SK-N-MC (cell line): ENCODE measurements around the gene PCNX2.

Experiments
- DNase-seq: peaks from one replicate; pipeline ENCODE4 v3.0.0-alpha.2; 2011; ENCODE audit warnings: low read depth, low spot score
- H3K27ac ChIP-seq: fragments of 200-600 bp; sonication (generic); 2 replicates; pipeline ENCODE4 v1.5.1; 2016; ENCODE audit warnings: mixed run types
- H3K36me3 ChIP-seq: fragments of 200-600 bp; sonication (generic); 2 replicates; pipeline ENCODE4 v1.6.1; 2017; ENCODE audit warnings: antibody characterized with exemption, low read length, mixed read lengths; ENCODE audit not compliant: insufficient read depth
- H3K4me3 ChIP-seq: fragments of 200-600 bp; sonication (generic); 2 replicates; pipeline ENCODE4 v1.5.1; 2016
- H3K9ac ChIP-seq: fragments of 200-600 bp; sonication (generic); 2 replicates; pipeline ENCODE4 v1.8.0; 2017; ENCODE audit warnings: mixed run types, mixed read lengths; ENCODE audit not compliant: insufficient read length
- H3K9me3 ChIP-seq: fragments of 200-600 bp; sonication (generic); 2 replicates; pipeline ENCODE4 v1.6.1; 2017; ENCODE audit warnings: low read depth, mild to moderate bottlenecking, antibody characterized with exemption, low read length, moderate library complexity, mixed read lengths
- EZH2 ChIP-seq: fragments of 200-600 bp; sonication (generic); IDR thresholded peaks from one replicate; pipeline ENCODE4 v1.6.1; 2017; ENCODE audit warnings: antibody characterized with exemption
- FOXP2 ChIP-seq: optimal IDR thresholded peaks from 2 replicates; pipeline ENCODE3; 2011; ENCODE audit warnings: mild to moderate bottlenecking, moderate library complexity; ENCODE audit not compliant: insufficient read depth; ENCODE audit errors: extremely low read length, control extremely low read depth
- POLR2AphosphoS5 ChIP-seq: IDR thresholded peaks from 2 replicates; pipeline ENCODE4 v1.6.1; 2012; ENCODE audit warnings: mild to moderate bottlenecking, low read depth, low read length, borderline replicate concordance

The PCNX2 gene

GRCh38 chr1:233078396-233078795 lies 217.1 kb downstream of the PCNX2 start:
- no peak overlapping the region for H3K9ac ChIP-seq
- no peak for DNase-seq
- no peaks in the 10 kb centered on the region for H3K9me3 ChIP-seq
- TF ChIP-seq FOXP2 (no peak), POLR2AphosphoS5 (no peak), EZH2 (no peak)
- no peak overlapping the region for H3K27ac ChIP-seq
- H3K36me3 ChIP-seq, result no peaks in the 10 kb centered on the region
- no peak overlapping the region for H3K4me3 ChIP-seq

- H3K36me3 ChIP-seq, result no peaks in the 10 kb centered on the region
- TF ChIP-seq FOXP2 (no peak), EZH2 (no peak), POLR2AphosphoS5 (no peak)
- no peak for DNase-seq
- H3K9ac ChIP-seq, result no peak overlapping the region
- no peak overlapping the region for H3K27ac ChIP-seq
- no peaks in the 10 kb centered on the region; the same call in 1 of the 2 replicates for H3K9me3 ChIP-seq
- H3K4me3 ChIP-seq, result no peak overlapping the region
These were observed 219.6 kb downstream of the PCNX2 start for GRCh38 chr1:233075915-233076295.

GRCh38 chr1:233066087-233066486 lies 229.4 kb downstream of the PCNX2 start:
- DNase-seq, result no peak
- Histone ChIP-seq H3K4me3 (no peak overlapping the region), H3K36me3 (no peaks in the 10 kb centered on the region), H3K9me3 (no peaks in the 10 kb centered on the region), H3K27ac (no peak overlapping the region), H3K9ac (no peak overlapping the region)
- TF ChIP-seq FOXP2 (no peak), POLR2AphosphoS5 (no peak), EZH2 (no peak)

GRCh38 chr1:233065685-233066084 lies 229.8 kb downstream of the PCNX2 start:
- TF ChIP-seq FOXP2 (no peak), EZH2 (no peak), POLR2AphosphoS5 (no peak)
- H3K36me3 ChIP-seq, result no peaks in the 10 kb centered on the region
- H3K4me3 ChIP-seq, result no peak overlapping the region
- H3K9ac ChIP-seq, result no peak overlapping the region
- DNase-seq, result no peak
- H3K27ac ChIP-seq, result no peak overlapping the region
- H3K9me3 ChIP-seq, result no peaks in the 10 kb centered on the region

- no peak for DNase-seq
- no peak overlapping the region for H3K4me3 ChIP-seq
- H3K9ac ChIP-seq, result no peak overlapping the region
- no peak overlapping the region for H3K27ac ChIP-seq
- TF ChIP-seq FOXP2 (no peak), EZH2 (no peak), POLR2AphosphoS5 (no peak)
- no peaks in the 10 kb centered on the region for H3K9me3 ChIP-seq
- no peaks in the 10 kb centered on the region for H3K36me3 ChIP-seq
These were observed 230.5 kb downstream of the PCNX2 start for GRCh38 chr1:233064988-233065387.

- Histone ChIP-seq H3K4me3 (no peak overlapping the region), H3K9me3 (no peaks in the 10 kb centered on the region), H3K36me3 (no peaks in the 10 kb centered on the region), H3K9ac (no peak overlapping the region), H3K27ac (no peak overlapping the region)
- TF ChIP-seq EZH2, result no peak
- no peak for TF ChIP-seq FOXP2
- no peak for DNase-seq
These were observed 232.1 kb downstream of the PCNX2 start for GRCh38 chr1:233063462-233063861.

GRCh38 chr1:233061265-233061664 lies 234.3 kb downstream of the PCNX2 start:
- TF ChIP-seq POLR2AphosphoS5, result no peak
- TF ChIP-seq EZH2, result no peak
- TF ChIP-seq FOXP2, result no peak
- H3K9ac ChIP-seq, result no peak overlapping the region
- DNase-seq, result no peak
- no peak overlapping the region for H3K4me3 ChIP-seq
- no peak overlapping the region for H3K27ac ChIP-seq
- H3K36me3 ChIP-seq, result no peaks in the 10 kb centered on the region
- no peaks in the 10 kb centered on the region for H3K9me3 ChIP-seq

GRCh38 chr1:233060461-233060994 lies 235.0 kb downstream of the PCNX2 start:
- Histone ChIP-seq H3K4me3 (no peak overlapping the region), H3K36me3 (no peaks in the 10 kb centered on the region), H3K9ac (no peak overlapping the region), H3K9me3 (no peaks in the 10 kb centered on the region), H3K27ac (no peak overlapping the region)
- no peak for DNase-seq
- no peak for TF ChIP-seq FOXP2
- TF ChIP-seq POLR2AphosphoS5, result no peak
- no peak for TF ChIP-seq EZH2

- Histone ChIP-seq H3K9me3 (no peaks in the 10 kb centered on the region), H3K36me3 (no peaks in the 10 kb centered on the region), H3K4me3 (no peak overlapping the region), H3K27ac (no peak overlapping the region), H3K9ac (no peak overlapping the region)
- TF ChIP-seq POLR2AphosphoS5, result no peak
- TF ChIP-seq FOXP2, result no peak
- no peak for TF ChIP-seq EZH2
- DNase-seq, result no peak
These were observed 237.7 kb downstream of the PCNX2 start for GRCh38 chr1:233057836-233058235.
